Gastrocnemius medialis (tissue), 4 donors: Measurements from ENCODE around the gene PCK2. TPM values are rescaled to one million over a fixed set of nuclear protein-coding genes. Genes with fewer than 3 reads are reported as not detected.
A peak's percentile ranks its signal among the peaks of the same experiment; 100 is the strongest.
"Not testable (repeated sequence)": the region's sequence is repeated elsewhere in the genome, so short reads cannot be mapped to it uniquely, and the experiment has no call there.

Experiments used
- ATAC-seq, 2 donors: fragments of 150-250 bp; one replicate each; pipeline ENCODE4 v1.9.1; 2016
- DNase-seq, 2 donors: peaks; one replicate each; pipeline ENCODE4 v3.0.0-alpha.2; 2019
- H3K27ac ChIP-seq, 4 donors: fragments of 200-600 bp; sonication (generic); 1 replicate in 1 of 4; 2 replicates in 3 of 4; pipeline ENCODE4 v1.5.1; 2016 to 2018; ENCODE audit warnings: mild to moderate bottlenecking in 2 of 4, moderate library complexity in 1 of 4
- H3K27me3 ChIP-seq, 3 donors: fragments of 200-600 bp; sonication (generic) in 2 of 3; 1 replicate in 1 of 3; 2 replicates in 2 of 3; pipeline versions ENCODE4 v1.5.1 to v1.6.0; 2016 to 2019; ENCODE audit warnings: mild to moderate bottlenecking in 1 of 3, moderate library complexity in 1 of 3
- H3K36me3 ChIP-seq, 2 donors: fragments of 200-600 bp; sonication (generic) in 1 of 2; one replicate each; pipeline ENCODE4 v1.5.1; 2017 to 2018
- H3K4me1 ChIP-seq, 2 donors: fragments of 200-600 bp; sonication (generic) in 1 of 2; one replicate each; pipeline ENCODE4 v1.5.1; 2016 to 2017; ENCODE audit warnings: mild to moderate bottlenecking in 2 of 2
- H3K4me3 ChIP-seq, 4 donors: fragments of 200-600 bp; sonication (generic) in 3 of 4; 1 replicate in 1 of 4; 2 replicates in 3 of 4; pipeline ENCODE4 v1.5.1; 2016 to 2019; ENCODE audit warnings: mild to moderate bottlenecking in 2 of 4
- H3K9me3 ChIP-seq, 3 donors: fragments of 200-600 bp; sonication (generic) in 2 of 3; 1 replicate in 1 of 3; 2 replicates in 2 of 3; pipeline ENCODE4 v1.5.1; 2016 to 2019
- POLR2A ChIP-seq, 2 donors: fragments of 450-650 bp; IDR thresholded peaks; one replicate each; pipeline ENCODE4 v1.6.1; 2017; ENCODE audit warnings: antibody characterized with exemption in 2 of 2, mild to moderate bottlenecking in 2 of 2, moderate library complexity in 2 of 2
- in situ Hi-C, 4 donors: fragments of 200-750 bp; cut with MboI; loops; one replicate each; pipeline versions ENCODE4 v1.15.0 to v1.8.0; 2017; ENCODE audit warnings: low sequenced_read_pairs in 4 of 4
- intact Hi-C: fragments of 100-400 bp; cut with DNase I; formaldehyde crosslinking; loops from one replicate; pipeline ENCODE4 v1.15.1; 2023; ENCODE audit warnings: low total_unique reads
- total RNA-seq, 4 donors: library from RNA; depleted of rRNA; stranded (reverse); fragments of >200 nt; gene quantifications; one replicate each; pipeline versions ENCODE4 v1.1.0 to v1.2.3, GENCODE V29; 2016
- TF ChIP-seq, protein P1 (sequence below), 5 experiments: fragments of 450-650 bp in 3 of 5; fragments of 200-600 bp in 2 of 5; sonication (generic) in 2 of 5; IDR thresholded peaks in 4 of 5; conservative IDR thresholded peaks in 1 of 5; 1 replicate in 4 of 5; 2 replicates in 1 of 5; pipeline ENCODE4 v1.5.1; 2016 to 2019; ENCODE audit warnings: antibody characterized with exemption in 5 of 5, mild to moderate bottlenecking in 3 of 5, moderate library complexity in 3 of 5

Gene PCK2
- total RNA-seq, result 1 to 10 TPM; 1.9 to 9.8 (median 3.6) TPM

DNA sequence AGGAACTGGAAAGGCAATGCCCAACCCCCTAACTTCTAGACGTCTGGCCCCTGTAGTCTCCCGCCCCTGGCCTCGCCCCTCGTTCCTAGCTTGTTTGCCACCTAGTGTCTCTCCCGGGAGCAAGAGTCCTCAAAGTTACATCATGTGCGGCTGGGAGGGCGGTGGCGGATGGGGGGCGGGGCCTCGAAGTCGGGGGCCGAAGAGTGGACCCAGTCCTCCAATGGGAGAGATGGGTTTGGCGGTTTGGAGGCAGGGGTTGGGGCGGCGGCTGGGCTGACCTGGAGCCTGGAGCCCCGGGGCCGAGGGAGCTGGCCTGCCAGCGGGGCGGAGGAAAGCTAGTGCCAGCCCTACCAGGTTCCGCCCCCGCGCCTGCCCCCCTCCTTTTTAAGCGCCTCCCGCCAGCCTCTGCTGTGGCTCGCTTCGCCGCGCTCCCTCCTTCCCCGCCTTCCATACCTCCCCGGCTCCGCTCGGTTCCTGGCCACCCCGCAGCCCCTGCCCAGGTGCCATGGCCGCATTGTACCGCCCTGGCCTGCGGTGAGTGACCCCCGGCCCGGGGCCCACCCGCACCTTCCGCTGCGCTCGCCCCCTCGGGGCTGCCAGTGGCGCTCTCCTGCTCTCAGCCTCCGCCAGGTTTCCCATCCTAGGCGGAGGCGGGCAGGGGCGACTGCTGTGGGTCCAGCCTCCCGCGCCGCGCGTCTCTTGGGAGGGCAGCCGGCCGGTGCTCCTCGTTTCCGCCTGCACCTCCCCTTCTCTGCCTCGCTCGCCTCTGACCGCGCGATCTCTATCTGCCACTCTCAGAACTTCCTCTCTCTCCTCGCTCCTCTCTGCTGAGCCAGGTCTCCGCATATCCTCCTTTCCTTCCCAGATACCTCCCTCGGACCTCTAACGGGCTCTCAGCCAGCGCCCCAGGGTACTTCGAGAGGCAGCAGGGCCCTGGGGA is at the start of gene PCK2:
PCK2 (plus strand) TSS at position 411 of the 940 bp plus-strand sequence; CDS start at position 506, 95 bp downstream.
- peak; percentile 53 for TF ChIP-seq POLR2A (IDR thresholded peaks at IDR 0.05)
- TF ChIP-seq, protein P1, sequence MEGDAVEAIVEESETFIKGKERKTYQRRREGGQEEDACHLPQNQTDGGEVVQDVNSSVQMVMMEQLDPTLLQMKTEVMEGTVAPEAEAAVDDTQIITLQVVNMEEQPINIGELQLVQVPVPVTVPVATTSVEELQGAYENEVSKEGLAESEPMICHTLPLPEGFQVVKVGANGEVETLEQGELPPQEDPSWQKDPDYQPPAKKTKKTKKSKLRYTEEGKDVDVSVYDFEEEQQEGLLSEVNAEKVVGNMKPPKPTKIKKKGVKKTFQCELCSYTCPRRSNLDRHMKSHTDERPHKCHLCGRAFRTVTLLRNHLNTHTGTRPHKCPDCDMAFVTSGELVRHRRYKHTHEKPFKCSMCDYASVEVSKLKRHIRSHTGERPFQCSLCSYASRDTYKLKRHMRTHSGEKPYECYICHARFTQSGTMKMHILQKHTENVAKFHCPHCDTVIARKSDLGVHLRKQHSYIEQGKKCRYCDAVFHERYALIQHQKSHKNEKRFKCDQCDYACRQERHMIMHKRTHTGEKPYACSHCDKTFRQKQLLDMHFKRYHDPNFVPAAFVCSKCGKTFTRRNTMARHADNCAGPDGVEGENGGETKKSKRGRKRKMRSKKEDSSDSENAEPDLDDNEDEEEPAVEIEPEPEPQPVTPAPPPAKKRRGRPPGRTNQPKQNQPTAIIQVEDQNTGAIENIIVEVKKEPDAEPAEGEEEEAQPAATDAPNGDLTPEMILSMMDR (IDR thresholded peaks at IDR 0.05 in 4 of 5, conservative IDR thresholded peaks at IDR 0.05 in 1 of 5), result peak in 1 of 5 experiments; percentile 16
- in situ Hi-C loops, result loop anchor here in 1 of 4 donors (5.0 kb wide), 1 partner anchor 37 kb away; no protein-coding TSS in a partner anchor
- H3K36me3 ChIP-seq, result no peaks in the 10 kb centered on the region

DNA sequence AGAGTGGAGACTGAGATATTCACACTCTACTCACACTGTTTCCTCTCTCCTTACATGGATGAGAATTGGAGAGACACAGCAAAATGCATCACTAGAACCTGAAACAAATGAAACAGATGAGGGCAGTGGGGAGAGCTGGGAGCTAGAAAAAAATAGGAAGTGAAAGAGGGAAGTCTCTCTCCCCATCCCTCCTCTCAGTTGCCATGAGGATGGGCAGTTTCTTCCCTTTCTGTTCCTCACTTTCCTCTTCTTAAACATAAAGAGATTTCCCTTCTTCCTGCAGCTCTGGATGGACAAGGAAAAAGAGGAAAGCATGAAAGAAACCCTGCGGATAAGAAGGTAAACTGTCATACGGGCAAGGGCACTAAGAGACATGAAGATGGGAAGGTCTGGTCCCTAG is 45.1 kb upstream of the PCK2 start:
- intact Hi-C loops, H3K27ac ChIP-seq, DNase-seq, H3K4me3 ChIP-seq, H3K9me3 ChIP-seq, H3K4me1 ChIP-seq, in situ Hi-C loops, H3K36me3 ChIP-seq, ATAC-seq, H3K27me3 ChIP-seq: not testable (repeated sequence)

More for the DNA sequence above, at the start of gene PCK2:
- ATAC-seq (peak; percentile 88 to 90), DNase-seq (peak; percentile 88 to 93)
- peak within 1 kb of the TSS; percentile 83 to 88 (median 88) for H3K27ac ChIP-seq
- H3K4me1 ChIP-seq, result peaks cover 10 to 14% of the 10 kb centered on the region in 2 donors
- H3K4me3 ChIP-seq, result peak within 1 kb of the TSS; percentile 75 to 97 (median 90)
- intact Hi-C loops, result loop anchor here (2.0 kb wide), 2 partner anchors 21 to 67 kb away; partner anchors contain the start of genes DCAF11, IRF9 and NRL
- no peaks in the 10 kb centered on the region for H3K9me3 ChIP-seq
- no peaks in the 10 kb centered on the region for H3K27me3 ChIP-seq

DNA sequence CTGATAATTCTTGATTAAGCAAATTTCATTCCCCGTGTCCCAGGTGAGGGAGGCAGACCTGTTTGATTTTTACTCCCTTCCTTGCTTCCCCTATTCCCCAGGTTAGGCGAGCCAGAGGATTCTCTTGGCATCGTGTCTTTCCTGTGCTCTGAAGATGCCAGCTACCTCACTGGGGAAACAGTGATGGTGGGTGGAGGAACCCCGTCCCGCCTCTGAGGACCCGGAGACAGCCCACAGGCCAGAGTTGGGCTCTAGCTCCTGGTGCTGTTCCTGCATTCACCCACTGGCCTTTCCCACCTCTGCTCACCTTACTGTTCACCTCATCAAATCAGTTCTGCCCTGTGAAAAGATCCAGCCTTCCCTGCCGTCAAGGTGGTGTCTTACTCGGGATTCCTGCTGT is 43.4 kb upstream of the PCK2 start:
- ATAC-seq, H3K36me3 ChIP-seq, DNase-seq, H3K4me3 ChIP-seq, in situ Hi-C loops, H3K27me3 ChIP-seq, H3K9me3 ChIP-seq, H3K27ac ChIP-seq, H3K4me1 ChIP-seq: not testable (repeated sequence)
- intact Hi-C loops, result loop anchor here (5.0 kb wide), 1 partner anchor 38 kb away; no protein-coding TSS in a partner anchor

DNA sequence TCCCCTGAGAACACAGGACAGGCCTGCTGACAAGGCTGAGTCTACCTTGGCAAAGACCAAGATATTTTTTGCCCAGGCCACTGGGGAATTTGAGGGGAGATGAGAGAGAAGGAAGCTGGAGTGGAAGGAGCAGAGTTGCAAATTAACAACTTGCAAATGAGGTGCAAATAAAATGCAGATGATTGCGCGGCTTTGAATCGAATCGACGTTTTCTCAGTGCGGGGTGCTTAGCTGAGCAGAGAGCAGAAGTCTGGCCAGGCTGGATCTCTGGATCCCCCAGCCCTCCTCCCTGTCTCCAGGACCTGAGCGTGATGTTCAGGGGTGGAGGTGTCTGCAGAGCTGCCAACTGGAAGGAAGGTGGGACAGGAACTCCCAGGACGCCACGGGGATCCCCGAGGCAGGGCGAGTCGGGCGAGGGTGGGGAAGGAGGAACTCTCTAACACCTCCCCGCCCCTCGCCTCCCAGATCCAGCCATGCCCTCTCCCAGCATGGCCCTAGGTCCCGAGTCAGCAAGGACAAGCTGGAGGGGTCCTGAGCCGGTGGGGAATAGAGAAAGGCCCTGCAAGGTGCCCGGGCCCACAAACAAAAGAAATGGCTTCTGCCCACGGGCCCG is 42.8 kb upstream of the PCK2 start:
- Histone ChIP-seq H3K27ac (peak overlapping the region; percentile 57 to 69 (median 60)), H3K4me3 (peak overlapping the region; percentile 56 to 77 (median 66)), H3K4me1 (peaks cover 6 to 8% of the 10 kb centered on the region in 2 donors), H3K27me3 (peaks cover 0 to 3% (median 0%) of the 10 kb centered on the region in 3 donors), H3K9me3 (no peaks in the 10 kb centered on the region), H3K36me3 (no peaks in the 10 kb centered on the region)
- ATAC-seq (peak; percentile 13 to 31), DNase-seq (no peak)
- intact Hi-C loops (loop anchor here (5.0 kb wide), 1 partner anchor 39 kb away; no protein-coding TSS in a partner anchor), in situ Hi-C loops (no loop called here)
- no peak for TF ChIP-seq POLR2A (IDR thresholded peaks at IDR 0.05)
- TF ChIP-seq, protein P1 (IDR thresholded peaks at IDR 0.05 in 4 of 5, conservative IDR thresholded peaks at IDR 0.05 in 1 of 5), result no peak

DNA sequence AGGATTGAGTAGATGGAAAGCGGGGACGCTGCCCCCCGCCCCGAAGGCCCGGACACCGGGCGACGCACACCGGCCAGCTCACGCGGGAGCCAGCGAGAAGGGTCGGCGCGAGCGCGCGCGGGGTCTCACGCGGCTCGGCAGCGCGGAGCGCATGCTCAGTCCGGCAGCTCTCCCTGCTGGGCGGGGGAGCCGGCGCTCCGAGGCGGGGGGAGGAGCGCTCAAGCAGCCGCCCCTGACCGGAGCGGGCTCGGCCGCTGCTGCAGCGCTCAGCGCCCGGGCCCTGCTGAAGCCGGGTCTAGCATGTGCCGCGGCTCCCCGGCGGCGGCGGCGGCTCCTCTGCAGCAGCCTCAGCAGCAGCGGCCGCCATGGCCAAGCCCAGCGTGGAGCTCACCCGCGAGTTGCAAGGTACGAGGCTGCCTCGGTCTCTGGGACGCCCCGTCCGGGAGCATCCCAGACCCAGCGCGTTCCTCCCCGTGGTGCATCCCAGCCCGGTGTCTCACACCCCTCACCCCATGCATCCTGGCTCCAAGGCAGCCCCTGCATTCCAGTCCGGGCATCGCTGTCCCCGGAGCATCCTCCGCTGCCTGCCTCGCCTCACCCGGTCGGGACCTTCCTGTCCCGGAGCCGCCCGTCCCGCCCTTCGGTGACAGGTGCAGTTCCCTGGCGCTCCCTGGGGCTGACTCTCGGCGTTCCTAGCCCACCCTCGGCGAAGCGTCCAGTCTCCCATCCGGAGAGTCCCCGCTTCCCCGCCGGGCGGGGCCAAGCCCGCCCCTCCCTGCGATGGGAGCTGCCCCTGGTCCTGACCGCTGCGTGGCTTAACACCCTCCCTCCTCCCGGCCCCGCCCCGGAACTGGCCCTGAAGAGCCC is 42.1 kb upstream of the PCK2 start, which contains the start of gene CARMIL3:
CARMIL3 (plus strand) TSS at position 221 of the 867 bp plus-strand sequence; CDS start at position 366, 145 bp downstream.
- DNase-seq, result peak in 1 of 2 donors; percentile 41
- no peaks in the 10 kb centered on the region for H3K36me3 ChIP-seq
- H3K4me3 ChIP-seq, result peak within 1 kb of the TSS; percentile 56 to 77 (median 66)
- intact Hi-C loops, result loop anchor here (5.0 kb wide), 1 partner anchor 40 kb away; no protein-coding TSS in a partner anchor
- no peaks in the 10 kb centered on the region for H3K9me3 ChIP-seq
- in situ Hi-C loops, result no loop called here
- peak; percentile 85 to 86 for ATAC-seq
- peak within 1 kb of the TSS; percentile 57 to 69 (median 60) for H3K27ac ChIP-seq
- H3K27me3 ChIP-seq, result peaks cover 0 to 3% (median 0%) of the 10 kb centered on the region in 3 donors
- TF ChIP-seq, protein P1 (IDR thresholded peaks at IDR 0.05 in 4 of 5, conservative IDR thresholded peaks at IDR 0.05 in 1 of 5), result no peak
- TF ChIP-seq POLR2A (IDR thresholded peaks at IDR 0.05), result no peak
- peaks cover 6 to 8% of the 10 kb centered on the region in 2 donors for H3K4me1 ChIP-seq
